Measurements from ENCODE around the gene CAMK1D.

The CAMK1D gene

GRCh38 chr10:12873172-12873571 is 523.8 kb downstream of the CAMK1D start:
- DNase-seq, result no peak

- DNase-seq, result no peak
These were observed 525.2 kb downstream of the CAMK1D start for GRCh38 chr10:12874501-12874900.

GRCh38 chr10:12875100-12875499 is 525.8 kb downstream of the CAMK1D start:
- DNase-seq, result no peak

DNA sequence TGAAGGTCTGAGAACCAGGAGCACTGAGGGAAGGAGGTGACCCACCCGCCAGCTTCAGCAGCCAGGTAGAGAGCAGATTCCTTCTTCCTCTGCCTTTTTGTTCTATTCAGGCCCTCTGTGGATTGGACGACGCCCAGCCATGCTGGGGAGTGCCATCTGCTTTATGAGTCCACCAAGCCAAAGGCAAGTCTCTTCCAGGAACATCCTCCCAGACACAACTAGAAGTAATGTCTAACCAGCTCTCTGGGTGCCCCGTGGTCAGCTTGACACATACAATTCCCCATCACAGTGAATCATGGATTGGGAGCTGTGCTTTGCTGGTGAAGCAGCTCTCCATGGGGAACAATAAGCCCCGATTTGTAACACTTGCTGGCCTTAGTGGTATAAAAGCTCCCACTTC is 526.9 kb downstream of the CAMK1D start:
- DNase-seq, result no peak

- no peak for DNase-seq
These were observed 527.8 kb downstream of the CAMK1D start for GRCh38 chr10:12877150-12877549.

- DNase-seq, result no peak
These were observed 531.1 kb downstream of the CAMK1D start for GRCh38 chr10:12880423-12880822.

DNA sequence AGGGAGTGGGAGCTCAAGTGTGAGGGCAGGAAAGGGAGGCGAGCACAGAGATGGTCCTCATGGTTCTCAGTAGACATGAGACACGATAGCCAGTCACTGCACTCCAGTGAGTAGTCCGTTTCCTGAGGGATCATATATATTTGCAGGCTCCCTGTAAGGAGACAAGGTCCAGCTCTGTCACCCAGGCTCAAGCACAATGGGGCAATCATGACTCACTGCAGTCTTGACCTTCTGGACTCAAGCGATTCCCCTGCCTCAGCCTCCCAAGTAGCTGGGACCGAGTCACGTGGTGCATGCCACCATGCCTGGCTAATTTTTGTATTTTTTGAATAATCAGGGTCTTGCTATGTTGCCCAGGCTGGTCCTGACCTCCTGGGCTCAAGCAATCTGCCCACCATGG is 535.5 kb downstream of the CAMK1D start:
- DNase-seq, result no peak

Data from activated CD4-positive, alpha-beta T cell treated with anti-CD3 and anti-CD28 coated beads, Interleukin-2, amount 50 U/mL, for 48 hours (primary cell).